Peyer's patch (tissue), 4 donors: ENCODE results near the gene MGAT3.

Experiments
- CTCF ChIP-seq, 6 experiments: fragments of 450-650 bp in 4 of 6; fragments of 200-600 bp in 2 of 6; sonication (generic) in 1 of 6; IDR thresholded peaks; one replicate each; pipeline ENCODE4 v1.5.1; 2017 to 2019; ENCODE audit warnings: antibody characterized with exemption in 6 of 6, mild to moderate bottlenecking in 3 of 6, moderate library complexity in 1 of 6
- POLR2A ChIP-seq, 2 donors: fragments of 450-650 bp; IDR thresholded peaks; one replicate each; pipeline ENCODE4 v1.5.1; 2017; ENCODE audit warnings: antibody characterized with exemption in 2 of 2, mild to moderate bottlenecking in 2 of 2, moderate library complexity in 2 of 2

DNA sequence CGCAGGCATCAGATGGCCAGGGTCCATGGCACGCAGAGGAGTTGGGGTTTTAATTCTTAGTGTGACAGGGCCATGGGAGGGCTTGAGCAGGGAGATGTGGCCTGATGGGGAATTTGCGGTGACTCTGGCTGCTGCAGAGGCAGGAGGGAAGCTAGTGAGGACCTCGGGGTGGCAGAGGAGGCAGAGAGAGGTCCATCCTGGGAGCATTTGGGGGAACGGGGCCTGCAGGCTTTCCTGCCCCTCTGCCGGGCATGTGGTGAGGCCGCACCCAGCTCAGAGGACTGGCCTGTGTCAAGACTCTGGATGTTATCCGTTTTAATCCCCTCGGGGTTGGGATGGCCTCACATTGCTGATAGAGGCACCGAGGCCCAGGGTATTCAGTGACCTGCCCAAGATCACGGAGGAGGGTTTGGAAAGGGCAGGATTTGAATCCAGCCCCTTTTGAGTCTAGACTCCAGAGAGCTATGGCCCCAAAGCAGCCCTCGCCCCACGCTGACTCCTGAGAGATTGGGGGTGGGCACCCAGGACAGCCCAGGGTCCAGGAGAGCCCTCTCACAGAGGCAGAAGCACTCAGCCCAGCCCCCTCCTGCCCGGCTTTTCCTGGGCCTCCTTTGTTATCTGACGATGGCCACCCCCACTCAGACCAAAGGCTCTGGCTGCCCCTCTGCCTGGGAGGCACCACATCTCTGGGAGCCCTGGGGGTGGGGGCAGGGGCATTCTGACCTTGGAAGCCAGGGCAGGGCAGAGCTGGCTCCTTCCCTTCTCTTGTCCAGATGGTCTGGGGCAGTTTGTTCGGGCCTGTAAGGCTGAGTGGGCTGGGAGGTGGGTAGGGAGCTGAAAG, 13.9 kb downstream of the MGAT3 start:
- TF ChIP-seq CTCF (IDR thresholded peaks at IDR 0.05) (no peak), POLR2A (IDR thresholded peaks at IDR 0.05) (no peak)
